HG03442 (cell line): ENCODE measurements around the gene CTSG.
A peak's percentile ranks its signal among the peaks of the same experiment; 100 is the strongest.
"Not testable (repeated sequence)": the region's sequence is repeated elsewhere in the genome, so short reads cannot be mapped to it uniquely, and the experiment has no call there.

Source experiments
- ATAC-seq: cut with Tn5 transposase; IDR thresholded peaks from one replicate; pipeline ENCODE4 v1.9.1; 2021; ENCODE audit warnings: mild to moderate bottlenecking, moderate library complexity; ENCODE audit not compliant: unreplicated experiment

Gene CTSG

DNA sequence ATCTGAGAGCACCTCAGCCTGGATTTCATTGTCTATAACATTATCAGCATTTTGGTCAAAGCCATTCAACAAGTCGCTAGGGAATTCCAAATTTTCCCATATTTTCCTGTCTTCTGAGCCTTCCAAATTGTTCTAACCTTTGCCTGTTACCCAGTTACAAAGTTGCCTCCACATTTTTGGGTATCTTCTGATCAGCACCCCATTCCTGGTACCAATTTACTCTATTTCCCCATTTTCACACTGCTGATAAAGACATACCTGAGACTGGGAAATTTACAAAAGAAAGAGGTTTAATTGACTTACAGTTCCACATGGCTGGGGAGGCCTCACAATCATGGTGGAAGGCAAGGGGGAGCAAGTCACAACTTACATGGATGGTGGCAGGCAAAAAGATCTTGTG lies 27.0 kb downstream of the CTSG start:
- ATAC-seq, result not testable (repeated sequence)

DNA sequence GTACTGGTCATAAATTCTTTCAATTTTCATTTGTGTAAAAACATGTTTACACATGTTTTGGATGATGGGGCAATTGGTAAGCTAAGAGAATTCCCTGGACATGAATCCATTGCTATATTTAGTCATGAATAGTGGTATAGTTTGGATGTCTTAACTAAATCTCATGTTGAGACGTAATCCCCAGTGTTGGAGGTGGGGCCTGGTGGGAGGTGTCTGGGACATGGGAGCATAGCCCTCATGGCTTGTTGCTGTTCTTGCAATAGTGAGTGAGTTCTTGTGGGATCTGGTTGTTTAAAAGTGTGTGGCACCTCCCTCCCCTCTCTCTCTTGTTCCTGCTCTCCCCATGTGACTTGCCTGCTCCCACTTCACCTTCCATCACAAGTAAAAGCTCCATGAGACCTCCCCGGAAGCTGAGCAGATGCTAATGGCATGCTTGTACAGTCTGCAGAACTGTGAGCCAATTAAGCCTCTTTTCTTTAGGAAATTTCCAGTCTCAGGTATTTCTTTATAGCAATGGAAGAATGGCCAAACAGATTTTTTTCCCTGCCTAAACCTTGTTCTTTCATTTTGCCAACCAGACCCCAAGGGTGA lies 33.6 kb downstream of the CTSG start:
- no peak for ATAC-seq

DNA sequence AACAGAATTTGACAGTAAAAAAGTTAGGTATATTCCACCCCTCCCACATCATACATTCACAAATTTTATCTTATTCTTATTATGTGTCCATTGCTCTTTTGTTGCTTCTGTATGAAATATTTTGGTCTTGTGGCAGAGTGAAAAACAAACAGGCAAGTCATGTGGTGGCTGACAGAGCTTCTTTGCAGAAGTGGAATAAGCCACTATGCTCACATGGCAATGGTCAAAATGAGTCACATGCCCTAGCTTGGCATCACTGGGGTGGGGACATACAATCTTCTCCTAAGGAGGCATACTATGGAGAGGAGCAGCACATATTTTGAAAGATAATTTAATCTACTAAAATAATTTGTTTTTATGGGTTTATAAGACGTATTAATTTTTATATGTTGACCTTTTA lies 40.3 kb downstream of the CTSG start:
- ATAC-seq, result peak; percentile 61

DNA sequence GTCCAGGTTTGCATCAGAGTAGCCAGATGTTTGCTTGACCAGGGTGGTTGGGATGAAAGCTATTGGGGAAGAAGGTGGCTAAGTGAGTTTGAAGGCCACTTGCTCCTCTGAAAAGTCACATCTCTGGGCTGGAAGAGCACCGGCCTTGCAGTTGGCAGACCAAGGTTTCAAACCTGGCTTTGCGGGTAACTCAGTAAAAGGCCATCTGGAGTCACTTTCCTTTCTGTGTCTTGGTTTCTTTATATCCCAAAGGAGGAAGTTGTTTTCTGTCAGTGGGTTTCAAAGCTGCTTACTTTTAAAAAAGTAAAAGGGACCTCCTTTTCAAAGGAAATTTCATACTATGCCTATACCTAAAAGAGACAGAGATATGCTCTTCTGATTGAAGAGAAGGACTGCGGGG lies 41.8 kb downstream of the CTSG start:
- ATAC-seq, result no peak

DNA sequence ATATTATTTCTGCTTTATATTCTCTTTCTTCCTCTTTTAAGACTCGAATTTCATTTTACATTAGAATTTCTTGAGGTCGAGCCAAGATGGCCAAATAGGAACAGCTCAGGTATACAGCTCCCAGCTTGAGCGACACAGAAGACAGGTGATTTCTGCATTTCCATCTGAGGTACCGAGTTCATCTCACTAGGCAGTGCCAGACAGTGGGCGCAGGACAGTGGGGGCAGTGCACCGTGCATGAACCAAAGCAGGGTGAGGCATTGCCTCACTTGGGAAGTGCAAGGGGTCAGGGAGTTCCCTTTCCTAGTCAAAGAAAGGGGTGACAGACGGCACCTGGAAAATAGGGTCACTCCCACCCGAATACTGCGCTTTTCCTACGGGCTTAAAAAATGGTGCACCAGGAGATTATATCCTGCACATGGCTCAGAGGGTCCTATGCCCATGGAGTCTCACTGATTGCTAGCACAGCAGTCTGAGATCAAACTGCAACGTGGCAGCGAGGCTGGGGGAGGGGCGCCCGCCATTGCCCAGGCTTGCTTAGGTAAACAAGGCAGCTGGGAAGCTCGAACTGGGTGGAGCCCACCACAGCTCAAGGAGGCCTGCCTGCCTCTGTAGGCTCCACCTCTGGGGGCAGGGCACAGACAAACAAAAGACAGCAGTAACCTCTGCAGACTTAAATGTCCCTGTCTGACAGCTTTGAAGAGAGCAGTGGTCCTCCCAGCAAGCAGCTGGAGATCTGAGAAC lies 50.0 kb downstream of the CTSG start:
- ATAC-seq, result not testable (repeated sequence)
